CD4-positive, alpha-beta memory T cell (primary cell): ENCODE results near the gene HPSE2. TPM values are rescaled to one million over a fixed set of nuclear protein-coding genes. Genes with fewer than 3 reads are reported as not detected.

Experiments used
- CTCF ChIA-PET: fragments of 350-600 bp; sonication (Branson Sonifier 250); formaldehyde crosslinking; loops from one replicate; lab custom pipeline; 2021; ENCODE audit warnings: inconsistent platforms; ENCODE audit not compliant: partially characterized antibody; lab: Charles Lee
- POLR2A ChIA-PET: fragments of 350-600 bp; sonication (Branson Sonifier 250); formaldehyde crosslinking; loops from one replicate; lab custom pipeline; 2021; ENCODE audit not compliant: partially characterized antibody; lab: Charles Lee
- DNase-seq, 5 donors: peaks; one replicate each; pipeline versions ENCODE4 v3.0.0 to v3.0.0-alpha.2; 2020 to 2022; ENCODE audit warnings: mixed read lengths in 1 of 5
- H3K27ac ChIP-seq: one replicate; pipeline ENCODE4 v1.7.0; 2013; ENCODE audit warnings: low read depth, low read length
- H3K27me3 ChIP-seq: 2 replicates; pipeline ENCODE4 v1.7.0; 2013; ENCODE audit warnings: mild to moderate bottlenecking, low read length, moderate library complexity; ENCODE audit not compliant: insufficient read depth
- H3K36me3 ChIP-seq: 2 replicates; pipeline ENCODE4 v1.7.0; 2013; ENCODE audit warnings: mild to moderate bottlenecking, low read length, moderate library complexity; ENCODE audit not compliant: insufficient read depth
- H3K4me1 ChIP-seq: 2 replicates; pipeline ENCODE4 v1.7.0; 2013; ENCODE audit warnings: mild to moderate bottlenecking, low read length, moderate library complexity; ENCODE audit not compliant: insufficient read depth
- H3K4me3 ChIP-seq, 2 donors: one replicate each; pipeline ENCODE4 v1.7.0; 2013; ENCODE audit warnings: low read length in 2 of 2, mild to moderate bottlenecking in 1 of 2
- H3K9me3 ChIP-seq, 2 donors: one replicate each; pipeline ENCODE4 v1.7.0; 2013; ENCODE audit warnings: low read length in 2 of 2, control low read depth in 1 of 2; ENCODE audit not compliant: control insufficient read depth in 1 of 2
- H3K27ac Mint-ChIP-seq, 7 donors: one replicate each; pipeline ENCODE4 v1.8.0; 2020 to 2021; ENCODE audit warnings: mixed read lengths in 7 of 7, mild to moderate bottlenecking in 6 of 7, inconsistent platforms in 3 of 7, moderate library complexity in 3 of 7
- H3K27me3 Mint-ChIP-seq, 2 donors: one replicate each; pipeline ENCODE4 v1.8.0; 2020 to 2021; ENCODE audit warnings: mixed read lengths in 2 of 2
- H3K36me3 Mint-ChIP-seq, 2 donors: one replicate each; pipeline ENCODE4 v1.8.0; 2020 to 2021; ENCODE audit warnings: mixed read lengths in 2 of 2, inconsistent platforms in 1 of 2, mild to moderate bottlenecking in 1 of 2
- H3K4me1 Mint-ChIP-seq, 4 donors: one replicate each; pipeline ENCODE4 v1.8.0; 2020 to 2021; ENCODE audit warnings: mixed read lengths in 4 of 4, mild to moderate bottlenecking in 1 of 4
- H3K4me3 Mint-ChIP-seq, 8 donors: one replicate each; pipeline ENCODE4 v1.8.0; 2020 to 2021; ENCODE audit warnings: mixed read lengths in 8 of 8, mild to moderate bottlenecking in 7 of 8, moderate library complexity in 6 of 8, inconsistent platforms in 3 of 8
- H3K9me3 Mint-ChIP-seq, 8 donors: one replicate each; pipeline ENCODE4 v1.8.0; 2020 to 2021; ENCODE audit warnings: mixed read lengths in 8 of 8, mild to moderate bottlenecking in 5 of 8, inconsistent platforms in 3 of 8, moderate library complexity in 1 of 8
- intact Hi-C: fragments of 100-400 bp; cut with micrococcal nuclease; formaldehyde crosslinking; loops from one replicate; pipeline ENCODE4 v1.15.1; 2023
- polyA plus RNA-seq, 2 donors: library from polyadenylated mRNA; unstranded; fragments of 300-500 nt; fragmentation: Illumina TruSeq; gene quantifications; one replicate each; pipeline ENCODE4 v1.2.3, GENCODE V29; 2021
- total RNA-seq, 2 experiments: library from RNA; stranded (reverse); gene quantifications; one replicate each; pipeline ENCODE4 v1.2.3, GENCODE V29; 2021

The HPSE2 gene
- total and polyA plus RNA-seq, 4 experiments from 2014 or later = 0.09 to 0.12 TPM; not detected in 2

- peak overlapping the region in 2 of 7 donors; percentile 25 to 47 for H3K27ac Mint-ChIP-seq
- intact Hi-C loops = no loop called here
- no peaks in the 10 kb centered on the region for H3K9me3 Mint-ChIP-seq
- H3K4me1 Mint-ChIP-seq = peaks cover 0 to 3% (median 0%) of the 10 kb centered on the region in 4 donors
- POLR2A ChIA-PET = interaction anchor here (1.3 to 1.9 kb wide), 2 partner anchors 11 to 21 kb away, joined by 4 to 9 read pairs; partner anchors contain the start of genes HPS1 and PYROXD2
- Histone ChIP-seq H3K27me3 (no peaks in the 10 kb centered on the region), H3K4me1 (no peaks in the 10 kb centered on the region), H3K4me3 (no peak overlapping the region), H3K36me3 (peaks cover 37% of the 10 kb centered on the region), H3K9me3 (no peaks in the 10 kb centered on the region), H3K27ac (no peak overlapping the region)
- DNase-seq = peak; percentile 19 to 50 (median 38)
- no peak overlapping the region for H3K4me3 Mint-ChIP-seq
- CTCF ChIA-PET = interaction anchor here (0.7 to 3.0 kb wide), 23 partner anchors 8 to 1186 kb away, joined by 3 to 26 read pairs (median 3); partner anchors contain the start of gene PYROXD2
- H3K36me3 Mint-ChIP-seq = peaks cover 18 to 58% of the 10 kb centered on the region in 2 donors
- no peaks in the 10 kb centered on the region for H3K27me3 Mint-ChIP-seq
Measured at GRCh38 chr10:98425511-98426352, 809.9 kb downstream of the HPSE2 start.

GRCh38 chr10:98424295-98425254 is 811.1 kb downstream of the HPSE2 start:
- Histone ChIP-seq H3K4me1 (no peaks in the 10 kb centered on the region), H3K27ac (no peak overlapping the region), H3K27me3 (no peaks in the 10 kb centered on the region), H3K36me3 (peaks cover 32% of the 10 kb centered on the region), H3K9me3 (no peaks in the 10 kb centered on the region), H3K4me3 (no peak overlapping the region)
- Mint-ChIP-seq H3K9me3 (no peaks in the 10 kb centered on the region), H3K4me3 (no peak overlapping the region), H3K4me1 (peaks cover 0 to 3% (median 0%) of the 10 kb centered on the region in 4 donors), H3K27ac (peak overlapping the region in 1 of 7 donors; percentile 76), H3K36me3 (peaks cover 18 to 56% of the 10 kb centered on the region in 2 donors), H3K27me3 (no peaks in the 10 kb centered on the region)
- ChIA-PET POLR2A (interaction anchor here (1.3 to 1.9 kb wide), 2 partner anchors 10 to 22 kb away, joined by 4 to 9 read pairs; partner anchors contain the start of genes HPS1 and PYROXD2), CTCF (interaction anchor here (1.3 to 3.0 kb wide), 13 partner anchors 7 to 1187 kb away, joined by 3 to 26 read pairs (median 4); no protein-coding TSS in a partner anchor)
- intact Hi-C loops = no loop called here
- DNase-seq = no peak

GRCh38 chr10:98423691-98424120 is 811.9 kb downstream of the HPSE2 start:
- DNase-seq = no peak
- POLR2A ChIA-PET = no interaction called here
- Mint-ChIP-seq H3K36me3 (peaks cover 22 to 65% of the 10 kb centered on the region in 2 donors), H3K27me3 (no peaks in the 10 kb centered on the region), H3K9me3 (no peaks in the 10 kb centered on the region), H3K27ac (peak overlapping the region in 1 of 7 donors; percentile 35), H3K4me1 (peaks cover 0 to 3% (median 0%) of the 10 kb centered on the region in 4 donors), H3K4me3 (no peak overlapping the region)
- H3K9me3 ChIP-seq = no peaks in the 10 kb centered on the region
- H3K4me3 ChIP-seq = no peak overlapping the region
- peaks cover 34% of the 10 kb centered on the region for H3K36me3 ChIP-seq
- no peak overlapping the region for H3K27ac ChIP-seq
- H3K27me3 ChIP-seq = no peaks in the 10 kb centered on the region
- CTCF ChIA-PET = interaction anchor here (3.0 kb wide), 1 partner anchor 12 kb away, joined by 26 read pairs; no protein-coding TSS in a partner anchor
- H3K4me1 ChIP-seq = no peaks in the 10 kb centered on the region
- intact Hi-C loops = no loop called here

DNA sequence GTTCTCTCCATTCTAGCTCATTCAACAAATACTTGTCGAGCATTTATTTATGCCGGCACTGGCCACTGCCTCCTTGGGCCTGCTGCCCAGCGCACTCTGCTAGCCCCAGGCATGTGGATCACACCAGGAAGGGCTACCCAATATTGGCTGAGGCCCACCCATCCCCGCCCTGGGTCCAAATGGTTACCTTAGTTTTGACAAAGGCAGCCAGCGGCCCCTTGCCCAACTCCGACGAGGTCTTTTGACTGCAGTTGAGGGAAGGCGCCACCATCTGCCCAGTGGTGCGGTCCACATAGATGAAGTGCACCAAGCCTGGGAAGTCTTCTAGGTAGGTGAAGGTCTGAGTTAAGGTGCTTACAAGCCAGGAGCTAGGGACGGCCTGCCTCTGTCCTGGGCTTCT is 813.5 kb downstream of the HPSE2 start:
- no peaks in the 10 kb centered on the region for H3K27me3 Mint-ChIP-seq

GRCh38 chr10:98420786-98421185 is 814.9 kb downstream of the HPSE2 start:
- no peak overlapping the region for H3K27ac Mint-ChIP-seq
- intact Hi-C loops = no loop called here
- CTCF ChIA-PET = no interaction called here
- Histone ChIP-seq H3K27me3 (no peaks in the 10 kb centered on the region), H3K27ac (no peak overlapping the region), H3K4me1 (no peaks in the 10 kb centered on the region), H3K4me3 (no peak overlapping the region), H3K36me3 (peaks cover 30% of the 10 kb centered on the region), H3K9me3 (no peaks in the 10 kb centered on the region)
- POLR2A ChIA-PET = no interaction called here
- peaks cover 21 to 73% of the 10 kb centered on the region in 2 donors for H3K36me3 Mint-ChIP-seq
- no peaks in the 10 kb centered on the region for H3K9me3 Mint-ChIP-seq
- no peaks in the 10 kb centered on the region for H3K27me3 Mint-ChIP-seq
- peaks cover 0 to 3% (median 0%) of the 10 kb centered on the region in 4 donors for H3K4me1 Mint-ChIP-seq
- H3K4me3 Mint-ChIP-seq = no peak overlapping the region
- no peak for DNase-seq

More for the DNA sequence above, 813.5 kb downstream of the HPSE2 start:
- peaks cover 30% of the 10 kb centered on the region for H3K36me3 ChIP-seq
- intact Hi-C loops = no loop called here
- H3K4me3 ChIP-seq = no peak overlapping the region
- H3K27me3 ChIP-seq = no peaks in the 10 kb centered on the region
- CTCF ChIA-PET = interaction anchor here (1.0 kb wide), 1 partner anchor 17 kb away, joined by 3 read pairs; no protein-coding TSS in a partner anchor
- no peaks in the 10 kb centered on the region for H3K9me3 ChIP-seq
- Mint-ChIP-seq H3K4me3 (no peak overlapping the region), H3K9me3 (no peaks in the 10 kb centered on the region), H3K27ac (peak overlapping the region in 1 of 7 donors; percentile 59), H3K36me3 (peaks cover 18 to 67% of the 10 kb centered on the region in 2 donors), H3K4me1 (no peaks in the 10 kb centered on the region)
- DNase-seq = peak in 1 of 5 donors; percentile 16
- POLR2A ChIA-PET = no interaction called here
- no peaks in the 10 kb centered on the region for H3K4me1 ChIP-seq
- no peak overlapping the region for H3K27ac ChIP-seq

DNA sequence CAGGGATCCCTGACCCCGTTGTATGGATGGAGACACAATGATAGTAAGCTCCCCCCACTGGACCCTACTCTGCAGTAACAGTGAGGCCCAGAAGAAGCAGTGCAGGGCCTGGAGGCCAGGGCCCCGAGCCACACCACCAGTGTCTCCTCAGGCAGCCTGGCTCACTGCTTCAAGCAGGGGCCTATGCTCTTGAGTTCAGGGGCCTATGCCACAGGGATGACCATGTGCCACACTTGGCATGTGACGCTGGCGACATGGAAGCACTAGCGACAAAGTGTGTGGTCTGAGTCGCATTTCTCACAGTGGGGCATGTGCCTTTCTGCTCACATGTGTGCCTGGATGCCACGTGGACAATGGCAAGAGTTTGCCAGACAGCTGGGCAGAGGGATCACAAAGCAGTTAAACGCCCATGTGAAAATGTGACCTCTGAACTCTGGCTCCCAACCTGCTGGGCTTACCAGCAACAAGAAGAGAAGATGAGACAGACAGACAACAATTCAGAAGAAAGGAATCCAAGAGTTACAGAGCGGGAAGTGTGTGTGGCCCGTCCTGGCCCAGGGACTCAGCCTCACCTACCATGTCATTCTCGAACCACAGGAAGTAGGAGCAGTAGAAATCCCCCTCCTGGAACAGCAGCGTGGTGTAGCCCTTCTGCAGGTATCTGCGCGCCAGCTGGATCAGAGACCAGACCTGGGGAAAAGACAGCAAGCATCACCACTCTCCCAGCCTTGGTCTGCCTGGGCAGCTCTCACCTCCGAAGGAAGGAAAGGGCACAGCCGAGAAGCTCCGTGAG is 816.0 kb downstream of the HPSE2 start:
- no peak overlapping the region for H3K27ac ChIP-seq
- ChIA-PET CTCF (no interaction called here), POLR2A (no interaction called here)
- H3K4me1 ChIP-seq = peaks cover 9% of the 10 kb centered on the region
- no peaks in the 10 kb centered on the region for H3K27me3 Mint-ChIP-seq
- intact Hi-C loops = no loop called here
- peaks cover 21 to 66% of the 10 kb centered on the region in 2 donors for H3K36me3 Mint-ChIP-seq
- no peak overlapping the region for H3K4me3 Mint-ChIP-seq
- DNase-seq = no peak
- no peaks in the 10 kb centered on the region for H3K9me3 Mint-ChIP-seq
- peaks cover 30% of the 10 kb centered on the region for H3K36me3 ChIP-seq
- no peak overlapping the region for H3K4me3 ChIP-seq
- no peaks in the 10 kb centered on the region for H3K9me3 ChIP-seq
- H3K27me3 ChIP-seq = no peaks in the 10 kb centered on the region
- peak overlapping the region in 3 of 7 donors; percentile 11 to 80 (median 79) for H3K27ac Mint-ChIP-seq
- H3K4me1 Mint-ChIP-seq = peaks cover 5 to 14% (median 8%) of the 10 kb centered on the region in 4 donors
